Right ventricle myocardium superior (tissue), 1 donor: Measurements from ENCODE around the gene OR7A5. TPM values are rescaled to one million over a fixed set of nuclear protein-coding genes. Genes with fewer than 3 reads are reported as not detected.
A peak's percentile ranks its signal among the peaks of the same experiment; 100 is the strongest.
"Not testable (repeated sequence)": the region's sequence is repeated elsewhere in the genome, so short reads cannot be mapped to it uniquely, and the experiment has no call there.

ENCODE experiments used
- ATAC-seq: fragments of 200-7000 bp; cut with Tn5 transposase; one replicate; pipeline ENCODE4 v1.9.1; 2020; ENCODE audit warnings: mild to moderate bottlenecking; ENCODE audit not compliant: poor library complexity
- DNase-seq: peaks from one replicate; pipeline ENCODE4 v3.0.0-alpha.2; 2020
- intact Hi-C: fragments of 100-400 bp; cut with DNase I; formaldehyde crosslinking; loops from one replicate; pipeline ENCODE4 v1.11.2; 2022
- total RNA-seq: library from RNA; stranded (reverse); fragmentation: NEBNext Ultra II Directional; extraction: Animal tissue kit (Norgen Biotek cat#: 25700); gene quantifications from one replicate; pipeline ENCODE4 v1.2.1, GENCODE V29; 2021
- donor health status: DM: no; HTN: yes; CAD: no; lungs with severe emphysema.

The OR7A5 gene
- total RNA-seq, 1 donor from 2014 or later = not detected

GRCh38 chr19:14792250-14792649 is 42.7 kb downstream of the OR7A5 start:
- intact Hi-C loops, ATAC-seq, DNase-seq: not testable (repeated sequence)

- ATAC-seq (no peak), DNase-seq (peak; percentile 53)
- intact Hi-C loops = no loop called here
Observed at GRCh38 chr19:14786421-14786851, 48.5 kb downstream of the OR7A5 start.

GRCh38 chr19:14785102-14785793 is 49.7 kb downstream of the OR7A5 start:
- peak; percentile 66 for DNase-seq
- intact Hi-C loops = not testable (repeated sequence)
- peak; percentile 79 for ATAC-seq

GRCh38 chr19:14784730-14785101 is 50.3 kb downstream of the OR7A5 start:
- DNase-seq (peak; percentile 76), ATAC-seq (peak; percentile 67)
- intact Hi-C loops = not testable (repeated sequence)

GRCh38 chr19:14783410-14783998 is 51.5 kb downstream of the OR7A5 start:
- DNase-seq, intact Hi-C loops: not testable (repeated sequence)
- peak; percentile 48 for ATAC-seq

- no peak for ATAC-seq
- intact Hi-C loops = no loop called here
Observed at GRCh38 chr19:14782626-14783409, 52.2 kb downstream of the OR7A5 start.

GRCh38 chr19:14781713-14782536 is 53.1 kb downstream of the OR7A5 start:
- intact Hi-C loops, ATAC-seq, DNase-seq: not testable (repeated sequence)

More at GRCh38 chr19:14782626-14783409, 52.2 kb downstream of the OR7A5 start:
- DNase-seq = no peak

GRCh38 chr19:14780622-14781225 is 54.3 kb downstream of the OR7A5 start:
- DNase-seq, intact Hi-C loops, ATAC-seq: not testable (repeated sequence)

GRCh38 chr19:14779151-14779550 is 55.8 kb downstream of the OR7A5 start:
- no peak for ATAC-seq
- intact Hi-C loops = no loop called here
- DNase-seq = no peak

GRCh38 chr19:14778110-14778845 is 56.7 kb downstream of the OR7A5 start, which contains the start of gene ADGRE2:
Gene ADGRE2 (minus strand): TSS chr19:14778560. CDS start chr19:14776756, 1,804 bp downstream.
- intact Hi-C loops, ATAC-seq, DNase-seq: not testable (repeated sequence)

- intact Hi-C loops, DNase-seq, ATAC-seq: not testable (repeated sequence)
Observed at GRCh38 chr19:14777645-14778044, 57.3 kb downstream of the OR7A5 start.

Other genes with a start within 250 kb of the OR7A5 start
- gene ADGRE3, start 160.3 kb downstream of the OR7A5 start, total RNA-seq = not detected
- 7.0 TPM for gene ZNF333, start 145.1 kb downstream of the OR7A5 start, total RNA-seq
- gene ADGRE2, start 56.6 kb downstream of the OR7A5 start, total RNA-seq = 0.54 TPM
- not detected for gene OR7C1, start within 50 bp of the OR7A5 start, total RNA-seq
- gene OR7A10, start 13.7 kb upstream of the OR7A5 start, total RNA-seq = not detected
- not detected for gene OR7A17, start 50.9 kb upstream of the OR7A5 start, total RNA-seq
- gene OR7C2, start 106.3 kb upstream of the OR7A5 start, total RNA-seq = not detected
- gene SLC1A6, start 144.7 kb upstream of the OR7A5 start, total RNA-seq = not detected
- gene CASP14, start 214.3 kb upstream of the OR7A5 start, total RNA-seq = not detected
- not detected for gene OR1I1, start 247.0 kb upstream of the OR7A5 start, total RNA-seq